ENCODE data around the gene CPN2.
A peak's percentile ranks its signal among the peaks of the same experiment; 100 is the strongest.

CPN2 gene

DNA sequence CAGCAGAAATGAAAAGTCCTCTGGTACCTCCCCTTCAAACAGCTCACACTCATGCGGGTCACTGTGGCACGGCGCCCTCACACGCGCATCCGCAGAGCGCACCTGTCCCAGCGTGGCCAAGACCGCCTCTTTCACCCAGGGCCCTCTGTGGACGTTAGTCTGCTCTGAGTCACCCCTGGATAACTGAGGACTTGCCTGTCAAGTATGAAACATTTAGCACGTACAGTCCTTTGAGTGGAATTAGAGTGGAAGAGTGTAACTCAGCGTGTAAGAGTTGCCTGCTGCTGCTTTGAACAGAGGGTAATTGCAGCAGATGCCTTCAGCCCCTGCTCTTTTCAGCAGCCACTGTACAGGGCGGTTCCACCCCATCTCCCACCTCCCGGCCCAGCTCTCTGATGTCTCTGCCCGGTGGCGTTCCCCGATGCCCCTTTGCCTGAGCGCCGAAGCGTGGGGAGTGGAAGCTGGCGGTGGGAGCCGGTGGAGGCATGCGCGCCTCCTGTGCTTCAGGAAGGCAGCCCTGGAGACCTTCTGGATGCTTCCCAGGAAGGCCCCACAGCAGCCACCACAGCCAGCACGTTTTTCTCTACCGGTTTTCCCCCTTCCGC is 23.0 kb downstream of the CPN2 start:
- DNase-seq (ENCODE audit: low spot score) = no peak

DNA sequence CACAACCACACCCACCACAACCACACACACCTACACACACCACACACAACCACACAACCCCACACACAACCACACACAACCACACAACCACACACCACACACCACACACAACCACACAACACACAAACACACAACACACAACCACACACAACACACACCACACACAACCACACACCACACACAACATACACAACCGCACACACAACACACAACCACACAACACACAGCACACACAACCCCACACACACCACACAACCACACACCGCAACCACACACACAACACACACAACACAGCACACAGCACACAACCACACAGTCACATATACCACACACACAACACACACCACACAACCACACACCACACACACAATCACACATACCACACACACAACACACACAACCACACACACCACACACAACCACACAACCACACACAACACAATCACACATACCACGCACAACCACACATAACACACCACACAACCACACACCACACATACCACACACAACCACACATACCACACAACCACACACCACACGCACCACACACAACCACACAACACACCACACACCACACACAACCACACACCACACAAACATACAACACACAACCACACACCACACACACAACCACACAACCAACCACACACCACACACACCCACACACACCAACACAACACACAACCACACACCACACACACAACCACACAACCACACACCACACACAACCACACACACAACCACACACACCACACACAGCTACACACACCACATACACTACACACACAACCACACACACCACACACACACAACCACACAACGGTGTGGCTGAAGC is 23.7 kb downstream of the CPN2 start:
- DNase-seq (ENCODE audit: low spot score) = no peak

DNA sequence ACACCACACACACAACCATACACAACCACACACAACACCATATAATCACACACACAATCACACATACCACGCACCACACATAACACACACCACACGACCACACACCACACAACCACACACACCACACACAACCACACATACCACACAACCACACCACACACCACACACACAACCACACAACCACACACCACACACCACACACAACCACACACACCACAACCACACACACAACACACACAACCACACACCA is 24.2 kb downstream of the CPN2 start:
- DNase-seq (ENCODE audit: low spot score) = no peak

DNA sequence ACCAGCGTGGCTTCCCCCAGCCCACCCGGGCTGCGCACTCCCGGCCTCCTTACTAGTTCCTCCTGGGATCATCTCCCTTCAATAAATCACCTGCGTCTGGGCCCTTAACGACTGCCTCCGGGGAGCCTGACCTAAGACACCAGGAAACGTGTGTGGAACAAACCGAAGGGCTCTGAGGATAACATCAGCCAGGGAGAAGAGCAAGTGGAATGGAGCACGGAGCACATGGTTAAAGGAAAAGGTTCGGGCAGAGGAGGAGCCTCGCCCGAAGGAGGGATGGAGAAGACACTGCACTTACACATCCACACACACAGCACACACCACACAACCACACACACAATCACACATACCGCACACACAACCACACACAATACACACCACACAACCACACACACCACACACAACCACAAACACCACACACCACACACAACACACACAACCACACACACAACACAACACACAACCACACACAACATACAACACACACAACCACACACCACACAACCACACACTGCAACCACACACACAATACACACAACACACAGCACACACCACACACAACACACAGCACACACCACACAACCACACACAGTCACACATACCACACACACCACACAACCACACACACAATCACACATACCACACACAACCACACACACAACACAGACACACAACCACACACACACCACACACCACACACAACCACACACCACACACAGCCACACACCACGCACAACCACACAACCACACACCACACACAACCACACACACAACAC is 24.7 kb downstream of the CPN2 start:
- no peak for DNase-seq (ENCODE audit: low spot score)

GRCh38 chr3:194325424-194326153 is 25.5 kb downstream of the CPN2 start:
- no peak for DNase-seq (ENCODE audit: low spot score)

- no peak for DNase-seq (ENCODE audit: low spot score)
These were observed 26.3 kb downstream of the CPN2 start for GRCh38 chr3:194324823-194325327.

DNA sequence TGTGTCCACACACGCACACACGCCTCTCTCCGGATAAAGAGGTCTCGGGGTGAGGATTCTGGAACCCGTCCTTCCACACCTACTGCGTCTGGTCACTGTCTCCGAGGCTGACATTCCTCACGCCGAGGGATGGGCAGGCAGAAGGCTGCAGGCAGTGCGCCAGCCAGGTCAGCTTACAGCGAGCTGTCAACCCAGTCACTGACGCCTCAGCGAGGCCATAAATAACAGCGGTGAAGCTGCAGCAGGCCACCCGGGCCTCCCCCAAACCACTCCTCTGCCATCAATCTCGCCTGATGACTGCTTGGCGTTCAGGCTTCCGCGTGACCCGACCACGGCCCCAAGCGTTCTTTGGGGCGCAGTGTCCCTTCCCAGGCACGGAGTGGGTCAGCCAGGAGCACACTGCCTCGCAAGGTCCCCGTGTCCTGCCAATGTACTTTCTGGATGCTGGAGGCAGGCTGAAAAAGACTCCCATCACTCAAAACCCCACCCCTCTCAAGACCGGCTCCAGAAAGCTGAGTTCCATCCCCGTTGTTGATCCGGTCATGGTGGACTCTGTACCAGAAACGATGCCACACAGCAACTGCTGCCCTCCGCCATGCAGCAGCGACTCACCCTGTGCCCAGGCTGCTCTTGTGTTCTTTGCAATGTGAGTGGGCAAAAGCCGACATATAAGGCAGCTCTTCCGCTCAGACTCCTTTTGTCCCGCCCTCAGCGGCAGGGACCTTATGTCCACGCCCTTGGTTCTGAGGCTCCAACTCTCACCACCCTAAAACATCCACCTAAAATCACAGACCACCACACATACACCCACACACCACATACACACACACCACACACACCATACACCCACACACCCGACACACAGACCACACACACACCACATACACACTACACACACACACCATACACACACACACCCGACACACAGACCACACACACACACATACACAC is 27.1 kb downstream of the CPN2 start:
- no peak for DNase-seq (ENCODE audit: low spot score)

GRCh38 chr3:194322678-194323211 is 28.4 kb downstream of the CPN2 start:
- DNase-seq (ENCODE audit: low spot score) = peak; percentile 64

DNA sequence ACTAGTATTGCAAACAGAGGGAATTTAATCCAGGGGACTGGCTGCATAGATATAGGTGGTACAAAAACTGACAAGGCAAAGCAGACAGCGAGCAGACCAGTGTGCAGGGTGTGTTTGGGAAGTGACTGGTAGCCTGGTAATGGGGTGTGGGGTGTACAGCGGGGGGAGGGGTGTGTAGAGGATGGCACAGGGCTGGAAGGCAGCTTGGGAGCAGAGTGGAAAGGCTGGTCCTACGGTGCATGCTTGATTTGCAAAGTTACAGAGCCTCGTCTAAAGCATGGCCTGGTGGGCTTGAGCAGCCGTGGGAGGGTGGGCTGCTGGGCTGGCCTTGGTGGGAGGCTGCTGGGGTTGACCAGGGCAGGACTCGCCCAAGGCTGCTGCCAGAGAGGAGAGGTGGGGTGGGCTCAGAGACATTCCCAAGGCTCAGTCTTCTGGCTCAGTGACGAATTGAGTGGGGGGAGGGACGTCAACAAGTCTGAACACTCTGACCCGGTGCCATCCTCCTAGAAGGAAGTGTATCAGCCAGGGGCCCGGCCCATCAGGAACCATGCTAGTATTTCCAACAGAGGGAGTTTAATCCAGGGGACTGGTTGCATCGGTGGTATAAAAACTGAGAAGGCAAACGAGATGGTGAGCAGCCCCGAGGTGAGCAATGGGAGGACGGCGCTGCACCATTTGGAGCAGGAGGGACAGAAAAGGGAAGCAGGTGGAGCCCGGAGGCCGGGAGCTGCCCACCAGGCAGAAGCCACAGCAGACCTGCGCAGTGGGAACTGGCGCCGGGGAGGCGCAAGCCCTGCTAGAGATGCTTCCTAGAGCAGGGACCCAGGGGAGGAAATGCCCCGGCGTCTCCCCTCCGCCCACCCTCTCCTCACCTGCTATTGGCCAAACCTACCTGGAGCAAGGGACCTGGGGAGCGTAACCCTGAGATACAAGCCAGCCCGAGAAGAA is 29.2 kb downstream of the CPN2 start:
- DNase-seq (ENCODE audit: low spot score) = no peak

- DNase-seq (ENCODE audit: low spot score) = no peak
These were observed 30.3 kb downstream of the CPN2 start for GRCh38 chr3:194320744-194321243.

GRCh38 chr3:194320100-194320499 is 31.0 kb downstream of the CPN2 start:
- no peak for DNase-seq (ENCODE audit: low spot score)

GRCh38 chr3:194318511-194319161 is 32.5 kb downstream of the CPN2 start:
- DNase-seq (ENCODE audit: low spot score) = no peak

GRCh38 chr3:194316918-194317317 is 34.2 kb downstream of the CPN2 start:
- DNase-seq (ENCODE audit: low spot score) = no peak

GRCh38 chr3:194315965-194316361 is 35.2 kb downstream of the CPN2 start:
- peak; percentile 60 for DNase-seq (ENCODE audit: low spot score)

DNA sequence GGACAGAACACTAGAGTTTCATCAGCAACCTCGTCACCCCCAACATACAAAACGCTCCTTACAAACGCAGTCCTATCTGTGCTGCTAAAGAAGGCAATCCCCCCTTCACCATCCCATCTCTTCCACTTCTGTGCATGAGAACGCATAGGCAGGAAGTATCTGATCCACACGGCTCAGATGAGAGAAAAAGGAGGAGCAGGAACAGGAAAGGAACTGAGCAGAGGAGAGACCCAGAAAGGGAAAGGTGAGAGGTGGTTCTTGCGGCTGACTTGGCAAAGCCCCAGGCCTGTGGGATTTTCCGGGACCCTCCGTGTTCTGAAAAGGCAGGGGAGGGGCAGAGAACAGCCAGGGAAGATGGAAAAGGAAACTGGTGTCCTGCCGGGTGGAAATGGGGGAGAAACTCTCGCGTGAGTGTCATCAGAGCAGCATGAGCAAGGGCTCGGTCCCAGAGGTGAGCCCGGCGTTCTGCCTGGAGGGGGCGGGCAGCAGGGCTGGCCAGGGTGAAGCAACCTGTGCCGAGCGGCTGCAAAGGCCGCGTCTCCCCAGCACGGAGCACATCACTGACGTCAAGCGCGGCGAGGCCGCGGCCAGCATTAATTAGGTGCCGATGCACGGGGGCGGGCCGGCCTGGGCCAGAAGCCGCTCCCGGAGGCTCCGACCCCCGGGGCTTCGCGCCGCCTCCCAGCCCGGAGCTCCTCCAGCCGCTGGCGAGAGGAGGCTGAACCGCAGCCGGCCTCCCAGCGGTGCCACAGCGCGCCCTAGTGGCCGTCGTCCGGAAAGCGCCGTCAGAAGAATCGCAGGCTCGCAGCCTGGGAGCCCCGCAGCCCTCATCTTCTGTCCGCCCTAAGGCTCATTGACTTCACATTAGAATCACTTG is 35.8 kb downstream of the CPN2 start:
- peak; percentile 93 for DNase-seq (ENCODE audit: low spot score)

GRCh38 chr3:194314388-194315068 is 36.6 kb downstream of the CPN2 start:
- DNase-seq (ENCODE audit: low spot score) = no peak

Data from COLO829 (cell line).